Activated naive CD4-positive, alpha-beta T cell treated with anti-CD3 and anti-CD28 coated beads, Interleukin-2, amount 50 U/mL, for 16 hours (primary cell): ENCODE measurements around the gene UMAD1.

Experiments used
- DNase-seq: peaks from one replicate; pipeline ENCODE4 v3.0.0-alpha.2; 2020

Gene UMAD1

GRCh38 chr7:7736671-7737070 lies 96.1 kb downstream of the UMAD1 start:
- no peak for DNase-seq

GRCh38 chr7:7737674-7738073 lies 97.1 kb downstream of the UMAD1 start:
- DNase-seq, result no peak

- no peak for DNase-seq
Observed at GRCh38 chr7:7738177-7738576, 97.6 kb downstream of the UMAD1 start.

- DNase-seq, result no peak
Observed at GRCh38 chr7:7738622-7739021, 98.1 kb downstream of the UMAD1 start.

- DNase-seq, result no peak
Observed at GRCh38 chr7:7739204-7740036, 98.9 kb downstream of the UMAD1 start.

- DNase-seq, result no peak
Observed at GRCh38 chr7:7740037-7740355, 99.4 kb downstream of the UMAD1 start.

GRCh38 chr7:7742223-7742622 lies 101.7 kb downstream of the UMAD1 start:
- DNase-seq, result no peak

GRCh38 chr7:7745258-7745657 lies 104.7 kb downstream of the UMAD1 start:
- DNase-seq, result no peak

GRCh38 chr7:7745966-7746365 lies 105.4 kb downstream of the UMAD1 start:
- no peak for DNase-seq

GRCh38 chr7:7746458-7746857 lies 105.9 kb downstream of the UMAD1 start:
- no peak for DNase-seq

- DNase-seq, result no peak
Observed at GRCh38 chr7:7750571-7751242, 110.2 kb downstream of the UMAD1 start.

- DNase-seq, result no peak
Observed at GRCh38 chr7:7751243-7752092, 110.9 kb downstream of the UMAD1 start.

GRCh38 chr7:7756577-7756976 lies 116.0 kb downstream of the UMAD1 start:
- no peak for DNase-seq

- DNase-seq, result no peak
Observed at GRCh38 chr7:7757576-7757975, 117.0 kb downstream of the UMAD1 start.

- no peak for DNase-seq
Observed at GRCh38 chr7:7761340-7761973, 120.9 kb downstream of the UMAD1 start.

- no peak for DNase-seq
Observed at GRCh38 chr7:7761974-7762779, 121.6 kb downstream of the UMAD1 start.

GRCh38 chr7:7764520-7765396 lies 124.2 kb downstream of the UMAD1 start:
- DNase-seq, result no peak

GRCh38 chr7:7765422-7765821 lies 124.9 kb downstream of the UMAD1 start:
- DNase-seq, result no peak

GRCh38 chr7:7766671-7767070 lies 126.1 kb downstream of the UMAD1 start:
- DNase-seq, result no peak

- DNase-seq, result no peak
Observed at GRCh38 chr7:7768977-7769709, 128.6 kb downstream of the UMAD1 start.
